ENCODE measurements around the gene SEC61G. TPM values are rescaled to one million over a fixed set of nuclear protein-coding genes. Genes with fewer than 3 reads are reported as not detected.

SEC61G gene
- 100 to 1,000 TPM in 7 of 9 donors, 10 to 100 TPM in 2; 87.9 to 311 (median 146) TPM for total RNA-seq
- 100 to 1,000 TPM; 153 to 331 (median 168) TPM for polyA plus RNA-seq
- long read RNA-seq, donor 1, transcript SEC61G-201 (4 exons, 462 nt) = major isoform, 182 of 224 reads
- long read RNA-seq, donor 1, transcript SEC61G-202 (4 exons, 459 nt) = minor isoform, 15 of 224 reads
- long read RNA-seq, donor 1, partial matches to known transcripts = 25 of 224 reads
- long read RNA-seq, donor 1, other reads (novel, unspliced or antisense) = 0 of 224 reads
- long read RNA-seq, donor 2, transcript SEC61G-201 (4 exons, 462 nt) = major isoform, 100 of 123 reads
- long read RNA-seq, donor 2, partial matches to known transcripts = 18 of 123 reads
- long read RNA-seq, donor 2, other reads (novel, unspliced or antisense) = 0 of 123 reads
- long read RNA-seq, donor 3, transcript SEC61G-201 (4 exons, 462 nt) = major isoform, 147 of 189 reads
- long read RNA-seq, donor 3, transcript SEC61G-202 (4 exons, 459 nt) = minor isoform, 12 of 189 reads
- long read RNA-seq, donor 3, partial matches to known transcripts = 27 of 189 reads
- long read RNA-seq, donor 3, other reads (novel, unspliced or antisense) = 0 of 189 reads
- long read RNA-seq, donor 4, transcript SEC61G-201 (4 exons, 462 nt) = major isoform, 54 of 62 reads
- long read RNA-seq, donor 4, partial matches to known transcripts = 0 of 62 reads
- long read RNA-seq, donor 4, other reads (novel, unspliced or antisense) = 4 of 62 reads
- long read RNA-seq, donor 5, transcript SEC61G-201 (4 exons, 462 nt) = major isoform, 88 of 99 reads
- long read RNA-seq, donor 5, transcript SEC61G-202 (4 exons, 459 nt) = minor isoform, 5 of 99 reads
- long read RNA-seq, donor 5, partial matches to known transcripts = 1 of 99 reads
- long read RNA-seq, donor 5, other reads (novel, unspliced or antisense) = 3 of 99 reads
- long read RNA-seq, donor 6, transcript SEC61G-201 (4 exons, 462 nt) = major isoform, 50 of 60 reads
- long read RNA-seq, donor 6, partial matches to known transcripts = 1 of 60 reads
- long read RNA-seq, donor 6, other reads (novel, unspliced or antisense) = 5 of 60 reads
- long read RNA-seq, donor 7, transcript SEC61G-202 (4 exons, 459 nt) = minor isoform, 7 of 115 reads
- long read RNA-seq, donor 7, transcript SEC61G-201 (4 exons, 462 nt) = major isoform, 92 of 115 reads
- long read RNA-seq, donor 7, partial matches to known transcripts = 15 of 115 reads
- long read RNA-seq, donor 7, other reads (novel, unspliced or antisense) = 0 of 115 reads
- long read RNA-seq, donor 8, transcript SEC61G-202 (4 exons, 459 nt) = minor isoform, 5 of 121 reads
- long read RNA-seq, donor 8, transcript SEC61G-201 (4 exons, 462 nt) = major isoform, 102 of 121 reads
- long read RNA-seq, donor 8, partial matches to known transcripts = 12 of 121 reads
- long read RNA-seq, donor 8, other reads (novel, unspliced or antisense) = 0 of 121 reads
- long read RNA-seq, donor 9, transcript SEC61G-201 (4 exons, 462 nt) = major isoform, 114 of 137 reads
- long read RNA-seq, donor 9, partial matches to known transcripts = 17 of 137 reads
- long read RNA-seq, donor 9, other reads (novel, unspliced or antisense) = 0 of 137 reads
- long read RNA-seq, donor 10, transcript SEC61G-201 (4 exons, 462 nt) = major isoform, 40 of 50 reads
- long read RNA-seq, donor 10, partial matches to known transcripts = 7 of 50 reads
- long read RNA-seq, donor 10, other reads (novel, unspliced or antisense) = 0 of 50 reads

DNA sequence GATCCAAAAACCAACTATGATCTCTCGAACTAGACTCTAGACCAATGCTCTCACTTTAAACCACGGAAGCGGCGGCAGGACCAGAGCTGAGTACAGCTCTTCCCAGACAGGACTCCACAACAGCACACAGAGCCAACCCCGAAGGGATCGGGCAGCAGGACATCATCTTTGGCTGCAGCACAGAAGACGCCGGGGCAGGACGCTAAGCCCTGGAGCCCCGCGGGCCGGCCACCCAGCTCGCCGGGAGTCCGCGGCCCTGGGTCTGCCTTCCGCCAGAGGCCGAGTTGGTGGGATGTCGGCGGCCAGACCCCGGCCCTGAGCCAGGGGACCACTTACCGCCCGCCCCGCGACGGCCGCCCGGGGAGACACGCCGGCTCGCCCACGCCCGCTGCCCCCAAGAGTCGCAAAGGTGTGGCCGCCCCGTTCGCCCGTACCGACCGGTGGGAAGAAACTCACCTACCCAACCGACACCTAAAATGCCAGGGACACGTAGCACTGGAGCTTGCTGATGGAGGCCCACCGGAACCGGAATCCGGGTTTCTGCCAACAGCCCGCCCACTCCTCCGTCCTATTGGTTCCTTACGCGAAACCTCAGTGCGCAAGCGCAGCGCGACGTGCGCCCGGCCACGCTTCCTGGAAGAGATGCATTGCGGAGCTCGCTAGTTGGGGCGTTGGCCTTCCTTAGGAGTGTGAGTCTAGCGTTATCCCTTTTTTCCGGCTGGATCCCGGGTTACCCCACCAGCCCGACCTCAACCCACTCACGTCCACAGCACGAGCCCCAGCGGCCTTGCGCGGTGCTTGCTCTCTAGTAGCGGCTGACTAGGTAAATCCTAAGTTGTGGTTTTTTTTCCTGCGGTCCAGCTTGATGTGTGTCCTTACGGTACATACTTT is at the start of gene SEC61G:
Gene SEC61G (minus strand): TSS at position 510 of the 891 bp plus-strand sequence. CDS start 1,623 bp downstream, outside the sequence.
- WGBS, 4 donors = 0 to 1% (median 1%) methylated on average over 28 to 72 of the region's 72 CpGs
- H3K27me3 ChIP-seq = no peaks in the 10 kb centered on the region
- intact Hi-C loops (cut with DNase I) = no loop called here
- peaks cover 0 to 16% of the 10 kb centered on the region in 2 donors for H3K36me3 ChIP-seq (replicated peaks in 1 of 2)
- peaks cover 21 to 53% of the 10 kb centered on the region in 2 donors for H3K4me1 ChIP-seq (replicated peaks in 1 of 2)
- peak within 1 kb of the TSS; percentile 38 to 88 (median 69) for H3K4me3 ChIP-seq
- peak within 1 kb of the TSS in 4 of 5 donors; percentile 72 to 93 (median 81) for H3K27ac ChIP-seq
- TF ChIP-seq POLR2A (IDR thresholded peaks at IDR 0.05) (peak; percentile 71 to 86), CTCF (IDR thresholded peaks at IDR 0.05) (peak in 1 of 6 experiments; percentile 13)
- peak; percentile 97 to 99 (median 98) for DNase-seq
- no peaks in the 10 kb centered on the region for H3K9me3 ChIP-seq (replicated peaks in 1 of 3)

DNA sequence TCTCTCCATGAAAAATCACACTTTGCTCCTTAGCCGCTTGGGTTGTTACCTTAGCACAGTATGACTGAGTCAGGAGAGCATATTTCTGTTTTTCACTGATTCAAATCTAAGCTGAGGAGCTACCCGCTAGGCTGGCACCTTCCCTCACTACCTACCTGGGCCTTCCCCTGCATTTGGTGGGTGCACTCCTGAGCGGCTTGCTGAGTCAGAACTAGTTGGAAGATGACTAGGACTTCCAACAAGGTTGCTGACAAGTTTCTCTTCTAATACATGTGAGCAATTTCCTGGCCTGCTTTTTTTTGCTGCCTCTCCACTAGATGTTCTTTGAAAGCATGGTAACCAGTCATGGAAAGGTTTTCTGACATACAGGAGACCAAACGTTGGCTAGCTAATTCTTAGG is 43.8 kb upstream of the SEC61G start:
- TF ChIP-seq CTCF (IDR thresholded peaks at IDR 0.05) = no peak
- TF ChIP-seq POLR2A (IDR thresholded peaks at IDR 0.05) = no peak
- 79 to 87% (median 81%) methylated on average over 4 of the region's 4 CpGs for WGBS, 4 donors
- intact Hi-C loops (cut with DNase I) = no loop called here
- Histone ChIP-seq H3K4me3 (no peak overlapping the region), H3K27me3 (no peaks in the 10 kb centered on the region), H3K9me3 (replicated peaks in 1 of 3) (no peaks in the 10 kb centered on the region), H3K36me3 (replicated peaks in 1 of 2) (no peaks in the 10 kb centered on the region), H3K4me1 (replicated peaks in 1 of 2) (no peaks in the 10 kb centered on the region), H3K27ac (no peak overlapping the region)
- DNase-seq = no peak

- TF ChIP-seq POLR2A (IDR thresholded peaks at IDR 0.05) (no peak), CTCF (IDR thresholded peaks at IDR 0.05) (no peak)
- Histone ChIP-seq H3K9me3 (replicated peaks in 1 of 3) (no peaks in the 10 kb centered on the region), H3K27ac (no peak overlapping the region), H3K27me3 (no peaks in the 10 kb centered on the region), H3K36me3 (replicated peaks in 1 of 2) (no peaks in the 10 kb centered on the region), H3K4me1 (replicated peaks in 1 of 2) (no peaks in the 10 kb centered on the region), H3K4me3 (no peak overlapping the region)
- DNase-seq = no peak
- WGBS, 4 donors = 51 to 63% (median 57%) methylated on average over 11 of the region's 11 CpGs
- intact Hi-C loops (cut with DNase I) = no loop called here
These were observed 43.1 kb upstream of the SEC61G start for GRCh38 chr7:54802114-54802513.

All from adrenal gland (tissue), 19 donors.